ENCODE measurements around the gene DNAI4. TPM values are rescaled to one million over a fixed set of nuclear protein-coding genes. Genes with fewer than 3 reads are reported as not detected.

Gene DNAI4
- polyA plus RNA-seq, 1 of the 3 experiments (the other 2 are of a cell fraction): 1.3 TPM

DNA sequence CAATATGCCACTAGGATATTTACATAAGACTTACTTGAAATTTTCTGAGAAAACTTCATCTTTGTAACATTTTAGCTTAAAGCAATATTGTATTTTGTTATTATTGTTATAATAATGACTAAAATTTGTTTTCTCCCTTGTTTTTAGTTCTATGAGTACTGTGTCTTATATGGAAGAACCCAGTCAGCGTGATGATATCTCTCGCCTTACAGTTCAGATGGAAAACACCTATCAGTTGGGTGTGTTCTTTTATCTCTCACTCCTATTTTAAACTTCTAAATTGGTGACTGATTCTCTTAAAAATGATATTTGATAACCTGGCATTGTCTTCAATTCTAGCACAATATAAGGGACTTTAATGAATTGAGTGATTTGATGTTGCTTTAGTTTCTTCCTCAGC is 154.4 kb downstream of the DNAI4 start:
- H3K4me2 ChIP-seq: no peak overlapping the region
- no peak overlapping the region for H3K9ac ChIP-seq
- WGBS (ENCODE audit: low lambda C conversion rate): 98% methylated on average over 2 of the region's 2 CpGs

GRCh38 chr1:66769512-66770229 is 155.0 kb downstream of the DNAI4 start:
- CTCF ChIA-PET: interaction anchor here (0.9 to 1.2 kb wide), 2 partner anchors 160 to 379 kb away, joined by 3 to 5 read pairs; no protein-coding TSS in a partner anchor
- Histone ChIP-seq H3K27me3 (ENCODE audit: insufficient read depth) (no peaks in the 10 kb centered on the region), H3K79me2 (ENCODE audit: insufficient read depth) (no peaks in the 10 kb centered on the region), H3K4me1 (ENCODE audit: control insufficient read depth in 1 of 2, insufficient read depth in 2 of 2, low read depth in 1 of 2, low read length in 1 of 2) (no peaks in the 10 kb centered on the region; a peak in 1 of 4 replicates), H3K9me3 (no peaks in the 10 kb centered on the region), H3K4me2 (no peak overlapping the region), H4K20me1 (ENCODE audit: insufficient read depth) (no peaks in the 10 kb centered on the region), H2AFZ (ENCODE audit: low read depth) (no peak overlapping the region), H3K9me2 (no peaks in the 10 kb centered on the region), H3K27ac (ENCODE audit: low read depth in 2 of 2, low read length in 1 of 2) (no peak overlapping the region), H3K4me3 (ENCODE audit: low read depth in 2 of 2, low read length in 1 of 2) (no peak overlapping the region), H3K36me3 (replicated peaks in 1 of 2; ENCODE audit: control insufficient read depth in 1 of 2, insufficient read depth in 2 of 2, low read length in 1 of 2) (no peaks in the 10 kb centered on the region), H3F3A (replicated peaks; ENCODE audit: insufficient read depth) (no peaks in the 10 kb centered on the region), H3K9ac (no peak overlapping the region)
- 80% methylated on average over 7 of the region's 7 CpGs for WGBS (ENCODE audit: low lambda C conversion rate)
- DNase-seq: no peak
- POLR2A ChIA-PET: no interaction called here
- TF ChIP-seq NFIC (IDR thresholded peaks at IDR 0.05; ENCODE audit: borderline replicate concordance) (no peak), NRF1 (IDR thresholded peaks at IDR 0.05; ENCODE audit: low read depth, low read length) (no peak), EP300 (IDR thresholded peaks at IDR 0.05; ENCODE audit: borderline replicate concordance in 1 of 2, low read depth in 1 of 2, low read length in 1 of 2) (no peak), RXRA (IDR thresholded peaks at IDR 0.05; ENCODE audit: borderline replicate concordance, low read depth) (no peak), EZH2phosphoT487 (IDR thresholded peaks at IDR 0.05; ENCODE audit: borderline replicate concordance, low read depth) (no peak), PBX3 (IDR thresholded peaks at IDR 0.05) (no peak), TEAD4 (IDR thresholded peaks at IDR 0.05; ENCODE audit: borderline replicate concordance, insufficient read depth) (no peak), IRF3 (IDR thresholded peaks at IDR 0.05; ENCODE audit: low read depth, low read length) (no peak), MXI1 (IDR thresholded peaks at IDR 0.05; ENCODE audit: low read depth, low read length) (no peak)
- TF ChIP-seq, protein P1, sequence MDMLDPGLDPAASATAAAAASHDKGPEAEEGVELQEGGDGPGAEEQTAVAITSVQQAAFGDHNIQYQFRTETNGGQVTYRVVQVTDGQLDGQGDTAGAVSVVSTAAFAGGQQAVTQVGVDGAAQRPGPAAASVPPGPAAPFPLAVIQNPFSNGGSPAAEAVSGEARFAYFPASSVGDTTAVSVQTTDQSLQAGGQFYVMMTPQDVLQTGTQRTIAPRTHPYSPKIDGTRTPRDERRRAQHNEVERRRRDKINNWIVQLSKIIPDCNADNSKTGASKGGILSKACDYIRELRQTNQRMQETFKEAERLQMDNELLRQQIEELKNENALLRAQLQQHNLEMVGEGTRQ (IDR thresholded peaks at IDR 0.05; ENCODE audit: borderline replicate concordance, low read depth, low read length): no peak
- TF ChIP-seq, protein P2, sequence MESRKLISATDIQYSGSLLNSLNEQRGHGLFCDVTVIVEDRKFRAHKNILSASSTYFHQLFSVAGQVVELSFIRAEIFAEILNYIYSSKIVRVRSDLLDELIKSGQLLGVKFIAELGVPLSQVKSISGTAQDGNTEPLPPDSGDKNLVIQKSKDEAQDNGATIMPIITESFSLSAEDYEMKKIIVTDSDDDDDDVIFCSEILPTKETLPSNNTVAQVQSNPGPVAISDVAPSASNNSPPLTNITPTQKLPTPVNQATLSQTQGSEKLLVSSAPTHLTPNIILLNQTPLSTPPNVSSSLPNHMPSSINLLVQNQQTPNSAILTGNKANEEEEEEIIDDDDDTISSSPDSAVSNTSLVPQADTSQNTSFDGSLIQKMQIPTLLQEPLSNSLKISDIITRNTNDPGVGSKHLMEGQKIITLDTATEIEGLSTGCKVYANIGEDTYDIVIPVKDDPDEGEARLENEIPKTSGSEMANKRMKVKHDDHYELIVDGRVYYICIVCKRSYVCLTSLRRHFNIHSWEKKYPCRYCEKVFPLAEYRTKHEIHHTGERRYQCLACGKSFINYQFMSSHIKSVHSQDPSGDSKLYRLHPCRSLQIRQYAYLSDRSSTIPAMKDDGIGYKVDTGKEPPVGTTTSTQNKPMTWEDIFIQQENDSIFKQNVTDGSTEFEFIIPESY (IDR thresholded peaks at IDR 0.05; ENCODE audit: borderline replicate concordance, low read depth): no peak

More for the DNA sequence above, 154.4 kb downstream of the DNAI4 start:
- Histone ChIP-seq H3K9me2 (no peaks in the 10 kb centered on the region), H4K20me1 (ENCODE audit: insufficient read depth) (no peaks in the 10 kb centered on the region), H3K36me3 (replicated peaks in 1 of 2; ENCODE audit: control insufficient read depth in 1 of 2, insufficient read depth in 2 of 2, low read length in 1 of 2) (no peaks in the 10 kb centered on the region), H3F3A (replicated peaks; ENCODE audit: insufficient read depth) (no peaks in the 10 kb centered on the region), H3K27ac (ENCODE audit: low read depth in 2 of 2, low read length in 1 of 2) (no peak overlapping the region), H3K79me2 (ENCODE audit: insufficient read depth) (no peaks in the 10 kb centered on the region), H3K27me3 (ENCODE audit: insufficient read depth) (no peaks in the 10 kb centered on the region), H3K9me3 (no peaks in the 10 kb centered on the region), H3K4me3 (ENCODE audit: low read depth in 2 of 2, low read length in 1 of 2) (no peak overlapping the region), H3K4me1 (ENCODE audit: control insufficient read depth in 1 of 2, insufficient read depth in 2 of 2, low read depth in 1 of 2, low read length in 1 of 2) (no peaks in the 10 kb centered on the region; a peak in 1 of 4 replicates), H2AFZ (ENCODE audit: low read depth) (no peak overlapping the region)
- CTCF ChIA-PET: interaction anchor here (0.9 to 1.2 kb wide), 2 partner anchors 160 to 379 kb away, joined by 3 to 5 read pairs; no protein-coding TSS in a partner anchor
- TF ChIP-seq GATA2 (CRISPR knock-in tag; IDR thresholded peaks at IDR 0.05) (no peak), PBX3 (IDR thresholded peaks at IDR 0.05) (no peak)
- TF ChIP-seq, protein P2 (IDR thresholded peaks at IDR 0.05; ENCODE audit: borderline replicate concordance, low read depth): no peak
- DNase-seq: no peak
- POLR2A ChIA-PET: no interaction called here
